Effector CD8-positive, alpha-beta T cell (primary cell): ENCODE measurements around the gene DCHS2.
"Not testable (repeated sequence)": the region's sequence is repeated elsewhere in the genome, so short reads cannot be mapped to it uniquely, and the experiment has no call there.

Experiments
- DNase-seq: peaks from one replicate; lab custom pipeline; 2025; lab: John Stamatoyannopoulos, UW

Gene DCHS2

DNA sequence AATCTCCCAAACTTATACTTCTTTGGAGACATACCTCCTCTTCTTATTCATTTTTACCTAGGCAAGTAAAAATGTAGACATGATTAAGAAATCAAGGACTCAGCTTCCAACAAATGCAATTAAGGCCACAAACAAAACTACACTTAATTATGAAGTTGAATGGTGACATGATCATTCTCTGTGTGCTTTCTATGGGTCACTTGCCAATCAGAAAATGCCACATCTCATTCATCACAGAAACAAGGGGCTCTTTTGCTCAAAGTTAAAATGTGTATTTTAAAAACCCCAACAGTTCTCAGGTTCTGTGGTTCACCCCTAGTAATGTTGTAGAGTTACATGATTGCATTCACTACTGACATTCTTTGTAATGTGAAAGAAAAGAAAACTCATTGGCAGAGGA, 273.5 kb downstream of the DCHS2 start:
- no peak for DNase-seq

GRCh38 chr4:154217384-154217783, 274.2 kb downstream of the DCHS2 start:
- not testable (repeated sequence) for DNase-seq

GRCh38 chr4:154211506-154211905, 280.1 kb downstream of the DCHS2 start:
- DNase-seq: no peak

GRCh38 chr4:154208424-154208823, 283.2 kb downstream of the DCHS2 start:
- no peak for DNase-seq

DNA sequence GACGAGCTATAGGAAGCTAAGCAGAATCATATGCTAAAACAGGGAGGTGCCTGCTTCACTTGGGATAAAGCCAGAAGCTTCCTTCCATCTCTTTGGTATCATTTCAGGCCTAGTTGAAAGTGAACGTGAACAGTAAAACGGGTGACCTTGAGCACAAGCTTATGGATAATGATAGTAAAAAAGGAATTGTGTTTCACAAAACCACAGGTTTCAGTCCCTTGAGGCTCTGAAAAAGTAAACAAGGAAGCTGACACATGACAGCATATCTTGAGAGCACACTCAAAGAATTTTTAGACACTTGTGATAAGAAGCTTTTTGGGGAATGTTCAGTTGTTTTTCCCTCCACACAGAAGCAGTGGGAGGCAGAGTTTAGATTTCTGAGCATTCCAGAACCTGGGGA, 286.1 kb downstream of the DCHS2 start:
- no peak for DNase-seq

DNA sequence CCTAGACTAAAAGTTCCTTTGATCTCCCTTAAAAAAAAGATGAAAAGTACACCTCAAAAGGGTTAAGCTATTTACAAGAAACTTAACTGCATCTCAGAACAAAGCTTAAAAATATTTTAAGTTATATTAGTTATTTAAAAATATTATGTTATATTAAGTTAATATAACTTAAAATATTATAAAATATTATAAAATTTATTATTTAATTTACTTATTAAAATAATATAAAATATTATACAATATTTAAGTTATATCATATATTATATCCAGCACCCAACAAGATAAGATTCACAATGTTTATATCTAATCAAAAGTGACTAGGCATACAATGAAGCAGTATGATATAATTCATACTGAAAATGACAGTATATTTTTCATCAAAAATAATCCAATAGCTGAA, 296.9 kb downstream of the DCHS2 start:
- no peak for DNase-seq

DNA sequence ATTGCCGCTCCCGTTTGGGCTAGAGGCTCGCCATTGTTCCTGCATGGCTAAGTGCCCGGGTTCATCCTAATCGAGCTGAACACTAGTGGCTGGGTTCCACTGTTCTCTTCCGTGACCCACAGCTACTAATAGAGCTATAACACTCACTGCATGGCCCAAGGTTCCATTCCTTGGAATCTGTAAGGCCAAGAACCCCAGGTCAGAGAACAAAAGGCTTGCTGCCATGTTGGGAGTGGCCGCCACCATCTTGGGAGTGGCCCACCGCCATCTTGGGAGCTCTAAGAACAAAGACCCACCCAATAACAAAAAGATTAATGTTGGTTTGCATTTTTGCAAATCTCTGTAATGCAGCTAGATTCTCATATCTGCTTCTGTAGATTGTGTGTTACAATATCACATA, 299.0 kb downstream of the DCHS2 start:
- no peak for DNase-seq

- DNase-seq: no peak
Observed at GRCh38 chr4:154189346-154189745, 302.3 kb downstream of the DCHS2 start.

GRCh38 chr4:154186888-154187287, 304.7 kb downstream of the DCHS2 start:
- DNase-seq: no peak

GRCh38 chr4:154186035-154186434, 305.6 kb downstream of the DCHS2 start:
- no peak for DNase-seq

- DNase-seq: no peak
Observed at GRCh38 chr4:154184238-154184637, 307.4 kb downstream of the DCHS2 start.

DNA sequence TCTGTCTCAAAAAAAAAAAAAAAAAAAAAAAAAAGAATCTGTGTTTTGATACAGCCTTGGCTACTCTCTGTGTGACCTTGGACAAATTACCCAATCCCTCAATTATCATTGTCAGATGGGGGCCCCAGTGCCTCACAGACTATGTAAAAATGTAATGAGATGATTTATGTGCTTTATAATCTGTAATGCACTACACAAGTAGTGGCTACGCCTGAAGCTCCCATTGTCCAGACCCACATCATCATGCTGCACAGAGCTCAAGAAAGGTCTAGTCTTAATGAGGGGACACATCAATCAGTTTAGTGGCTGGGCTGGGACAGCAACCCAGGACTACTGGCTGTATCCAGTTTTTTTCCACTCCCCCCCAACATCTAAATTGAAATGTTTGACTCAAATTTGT, 308.3 kb downstream of the DCHS2 start:
- DNase-seq: no peak
